ENCODE measurements around the gene ANKRD11. TPM values are rescaled to one million over a fixed set of nuclear protein-coding genes. Genes with fewer than 3 reads are reported as not detected.

ANKRD11 gene
- total RNA-seq, 1 experiment from 2014 or later: 266 TPM

DNA sequence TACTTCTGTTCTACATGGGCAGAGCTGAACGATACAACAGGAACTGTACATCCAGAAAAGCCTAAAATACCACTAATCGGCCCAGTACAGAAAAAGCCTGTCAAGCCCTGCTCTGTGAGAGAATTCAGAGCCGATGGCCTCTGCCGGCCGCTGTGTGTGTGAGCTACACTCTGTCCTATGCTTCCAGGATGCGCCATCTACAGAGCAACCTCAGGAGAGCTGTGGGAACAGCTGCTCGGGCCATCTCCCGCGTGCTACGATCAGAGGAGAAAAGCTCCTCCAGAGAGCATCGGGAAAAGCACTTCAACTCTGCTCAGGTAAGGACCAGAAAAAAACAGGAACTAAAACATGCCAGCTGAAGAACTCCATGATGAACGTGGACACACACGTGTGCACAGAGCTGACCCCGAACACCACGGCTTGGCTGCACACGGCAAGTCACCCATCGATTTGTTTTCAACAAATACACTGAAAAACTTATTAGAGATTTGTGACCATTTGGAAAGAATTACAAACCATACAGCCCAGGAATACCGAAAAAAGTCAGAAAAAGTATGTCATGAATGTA, 115.9 kb downstream of the ANKRD11 start:
- BruUV-seq (replicated peaks): no TSS peak
- H4K20me1 ChIP-seq (ENCODE audit: insufficient read depth): peaks cover 36% of the 10 kb centered on the region; the same call in 1 of the 2 replicates

More for the DNA sequence above, 115.9 kb downstream of the ANKRD11 start:
- H3K4me1 ChIP-seq (ENCODE audit: control insufficient read depth in 1 of 2, insufficient read depth in 2 of 2, low read length in 2 of 2): peaks cover 13 to 20% of the 10 kb centered on the region in 2 experiments
- CTCF ChIA-PET: no interaction called here
- 0 out of 4 replicates have a peak, but pooled peaks cover 0 to 3% of the 10 kb centered on the region in 2 experiments for H3K36me3 ChIP-seq (ENCODE audit: control insufficient read depth in 1 of 2, insufficient read depth in 2 of 2, low read length in 2 of 2)
- POLR2A ChIA-PET: no interaction called here
- RAD21 ChIA-PET (ENCODE audit: low non-redundant PET in 1 of 2, low total read pairs in 2 of 2, uncharacterized antibody in 2 of 2, unreplicated experiment in 2 of 2): interaction anchor here in 1 of 2 experiments (0.7 kb wide), 1 partner anchor 166 kb away, joined by 3 read pairs; no protein-coding TSS in a partner anchor
- DNase-seq (ENCODE audit: low read depth, low spot score) (no peak), ATAC-seq (no peak)
- H3K9me2 ChIP-seq (ENCODE audit: insufficient read depth): no peaks in the 10 kb centered on the region
- TF ChIP-seq, protein P1, sequence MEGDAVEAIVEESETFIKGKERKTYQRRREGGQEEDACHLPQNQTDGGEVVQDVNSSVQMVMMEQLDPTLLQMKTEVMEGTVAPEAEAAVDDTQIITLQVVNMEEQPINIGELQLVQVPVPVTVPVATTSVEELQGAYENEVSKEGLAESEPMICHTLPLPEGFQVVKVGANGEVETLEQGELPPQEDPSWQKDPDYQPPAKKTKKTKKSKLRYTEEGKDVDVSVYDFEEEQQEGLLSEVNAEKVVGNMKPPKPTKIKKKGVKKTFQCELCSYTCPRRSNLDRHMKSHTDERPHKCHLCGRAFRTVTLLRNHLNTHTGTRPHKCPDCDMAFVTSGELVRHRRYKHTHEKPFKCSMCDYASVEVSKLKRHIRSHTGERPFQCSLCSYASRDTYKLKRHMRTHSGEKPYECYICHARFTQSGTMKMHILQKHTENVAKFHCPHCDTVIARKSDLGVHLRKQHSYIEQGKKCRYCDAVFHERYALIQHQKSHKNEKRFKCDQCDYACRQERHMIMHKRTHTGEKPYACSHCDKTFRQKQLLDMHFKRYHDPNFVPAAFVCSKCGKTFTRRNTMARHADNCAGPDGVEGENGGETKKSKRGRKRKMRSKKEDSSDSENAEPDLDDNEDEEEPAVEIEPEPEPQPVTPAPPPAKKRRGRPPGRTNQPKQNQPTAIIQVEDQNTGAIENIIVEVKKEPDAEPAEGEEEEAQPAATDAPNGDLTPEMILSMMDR (IDR thresholded peaks at IDR 0.05 in 2 of 3, conservative IDR thresholded peaks at IDR 0.05 in 1 of 3; ENCODE audit: borderline replicate concordance in 1 of 3, insufficient read depth in 1 of 3, low read depth in 2 of 3, low read length in 2 of 3): 0 out of 6 replicates have a peak, but pooled peaks of 1 of the 3 experiments have one; percentile 7
- TF ChIP-seq ZNF274 (IDR thresholded peaks at IDR 0.05; ENCODE audit: low read depth, low read length) (no peak), JUND (IDR thresholded peaks at IDR 0.05) (no peak), SP1 (IDR thresholded peaks at IDR 0.05; ENCODE audit: low read depth) (no peak), EZH2 (IDR thresholded peaks at IDR 0.05) (no peak), SIN3A (IDR thresholded peaks at IDR 0.05; ENCODE audit: low read depth) (no peak), CBX3 (IDR thresholded peaks at IDR 0.05; ENCODE audit: low read depth) (no peak)
- TF ChIP-seq, protein P2, sequence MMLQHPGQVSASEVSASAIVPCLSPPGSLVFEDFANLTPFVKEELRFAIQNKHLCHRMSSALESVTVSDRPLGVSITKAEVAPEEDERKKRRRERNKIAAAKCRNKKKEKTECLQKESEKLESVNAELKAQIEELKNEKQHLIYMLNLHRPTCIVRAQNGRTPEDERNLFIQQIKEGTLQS (IDR thresholded peaks at IDR 0.05): no peak
- TF ChIP-seq, protein P3, sequence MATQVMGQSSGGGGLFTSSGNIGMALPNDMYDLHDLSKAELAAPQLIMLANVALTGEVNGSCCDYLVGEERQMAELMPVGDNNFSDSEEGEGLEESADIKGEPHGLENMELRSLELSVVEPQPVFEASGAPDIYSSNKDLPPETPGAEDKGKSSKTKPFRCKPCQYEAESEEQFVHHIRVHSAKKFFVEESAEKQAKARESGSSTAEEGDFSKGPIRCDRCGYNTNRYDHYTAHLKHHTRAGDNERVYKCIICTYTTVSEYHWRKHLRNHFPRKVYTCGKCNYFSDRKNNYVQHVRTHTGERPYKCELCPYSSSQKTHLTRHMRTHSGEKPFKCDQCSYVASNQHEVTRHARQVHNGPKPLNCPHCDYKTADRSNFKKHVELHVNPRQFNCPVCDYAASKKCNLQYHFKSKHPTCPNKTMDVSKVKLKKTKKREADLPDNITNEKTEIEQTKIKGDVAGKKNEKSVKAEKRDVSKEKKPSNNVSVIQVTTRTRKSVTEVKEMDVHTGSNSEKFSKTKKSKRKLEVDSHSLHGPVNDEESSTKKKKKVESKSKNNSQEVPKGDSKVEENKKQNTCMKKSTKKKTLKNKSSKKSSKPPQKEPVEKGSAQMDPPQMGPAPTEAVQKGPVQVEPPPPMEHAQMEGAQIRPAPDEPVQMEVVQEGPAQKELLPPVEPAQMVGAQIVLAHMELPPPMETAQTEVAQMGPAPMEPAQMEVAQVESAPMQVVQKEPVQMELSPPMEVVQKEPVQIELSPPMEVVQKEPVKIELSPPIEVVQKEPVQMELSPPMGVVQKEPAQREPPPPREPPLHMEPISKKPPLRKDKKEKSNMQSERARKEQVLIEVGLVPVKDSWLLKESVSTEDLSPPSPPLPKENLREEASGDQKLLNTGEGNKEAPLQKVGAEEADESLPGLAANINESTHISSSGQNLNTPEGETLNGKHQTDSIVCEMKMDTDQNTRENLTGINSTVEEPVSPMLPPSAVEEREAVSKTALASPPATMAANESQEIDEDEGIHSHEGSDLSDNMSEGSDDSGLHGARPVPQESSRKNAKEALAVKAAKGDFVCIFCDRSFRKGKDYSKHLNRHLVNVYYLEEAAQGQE (IDR thresholded peaks at IDR 0.05; ENCODE audit: low read depth): no peak
- peaks cover 100% of the 10 kb centered on the region for H3K79me2 ChIP-seq (ENCODE audit: insufficient read depth, low read length)
- H3K27me3 ChIP-seq (ENCODE audit: insufficient read depth, low read length): no peaks in the 10 kb centered on the region
- no peaks in the 10 kb centered on the region for H3K9me3 ChIP-seq (ENCODE audit: control insufficient read depth in 1 of 2, insufficient read depth in 1 of 2, low read depth in 1 of 2, low read length in 2 of 2)
- H3K9ac ChIP-seq (ENCODE audit: low read length): no peak overlapping the region
- intact Hi-C loops (cut with micrococcal nuclease): no loop called here
- H3K27ac ChIP-seq (ENCODE audit: low read depth, low read length): no peak overlapping the region
- no peak overlapping the region for H2AFZ ChIP-seq (ENCODE audit: low read depth, low read length, poor library complexity, severe bottlenecking)
- H3K4me3 ChIP-seq (replicated peaks in 1 of 2; ENCODE audit: low read depth in 1 of 2, low read length in 2 of 2): no peak overlapping the region
- H3K4me2 ChIP-seq (ENCODE audit: low read length): no peak overlapping the region

Measured in HCT116 (cell line).